K562 (cell line): ENCODE results near the gene DAGLA. TPM values are rescaled to one million over a fixed set of nuclear protein-coding genes. Genes with fewer than 3 reads are reported as not detected.

ENCODE experiments used
- AFF4 ChIP-seq: sonication (generic); formaldehyde crosslinking; IDR thresholded peaks from 2 replicates; pipeline ENCODE4 v1.8.0; 2023; ENCODE audit warnings: mild to moderate bottlenecking, missing genetic modification reagents
- ASH1L ChIP-seq: fragments of 450-650 bp; IDR thresholded peaks from 2 replicates; pipeline ENCODE4 v1.6.1; 2018; ENCODE audit warnings: borderline replicate concordance, mild to moderate bottlenecking, low read depth; ENCODE audit not compliant: partially characterized antibody
- DNMT1 ChIP-seq: fragments of 450-650 bp; IDR thresholded peaks from 2 replicates; pipeline ENCODE4 v1.6.1; 2016; ENCODE audit warnings: antibody characterized with exemption, mild to moderate bottlenecking
- E4F1 ChIP-seq: fragments of 250-450 bp; sonication (Bioruptor Pico); IDR thresholded peaks from 2 replicates; pipeline ENCODE4 v1.5.0; 2021; ENCODE audit warnings: mild to moderate bottlenecking, borderline replicate concordance
- FOXJ2 ChIP-seq: fragments of 200-800 bp; sonication (Bioruptor generic); IDR thresholded peaks from 2 replicates; pipeline ENCODE4 v1.6.1; 2016; ENCODE audit warnings: missing genetic modification characterization, missing compliant biosample characterization
- FOXP1 ChIP-seq: sonication (generic); formaldehyde crosslinking; IDR thresholded peaks from 2 replicates; pipeline ENCODE4 v1.8.0; 2022; ENCODE audit warnings: mild to moderate bottlenecking, missing genetic modification reagents
- MAX ChIP-seq: sonication (generic); formaldehyde crosslinking; IDR thresholded peaks from 2 replicates; pipeline ENCODE4 v1.9.0; 2022; ENCODE audit warnings: mild to moderate bottlenecking, missing genetic modification reagents
- MCM2 ChIP-seq: fragments of 450-650 bp; IDR thresholded peaks from 2 replicates; pipeline ENCODE4 v1.6.1; 2017; ENCODE audit warnings: low read depth, mild to moderate bottlenecking
- MTA2 ChIP-seq: fragments of 450-650 bp; IDR thresholded peaks from 2 replicates; pipeline ENCODE4 v1.6.1; 2016; ENCODE audit warnings: low read depth
- MTA3 ChIP-seq: fragments of 450-650 bp; formaldehyde crosslinking; IDR thresholded peaks from 2 replicates; pipeline ENCODE4 v1.6.1; 2017; ENCODE audit warnings: mild to moderate bottlenecking, borderline replicate concordance
- PCBP2 ChIP-seq: fragments of 200-400 bp; formaldehyde crosslinking; IDR thresholded peaks from 2 replicates; pipeline ENCODE4 v1.6.1; 2018; ENCODE audit warnings: low read length, low read depth, mild to moderate bottlenecking, moderate library complexity; ENCODE audit not compliant: poor library complexity, severe bottlenecking
- PHF21A ChIP-seq: fragments of 450-650 bp; IDR thresholded peaks from 2 replicates; pipeline ENCODE4 v1.6.1; 2017; ENCODE audit warnings: low read depth, borderline replicate concordance
- RBBP5 ChIP-seq: fragments of 200-600 bp; sonication (generic); IDR thresholded peaks from 2 replicates; pipeline ENCODE4 v1.6.1; 2012; ENCODE audit warnings: borderline replicate concordance, mild to moderate bottlenecking, low read length, control low read depth, inconsistent platforms; ENCODE audit not compliant: insufficient read depth, poor library complexity, severe bottlenecking
- RBM17 ChIP-seq: fragments of 200-400 bp; formaldehyde crosslinking; IDR thresholded peaks from 2 replicates; pipeline ENCODE4 v1.6.1; 2017; ENCODE audit warnings: low read depth, mild to moderate bottlenecking, low read length, borderline replicate concordance
- SAFB ChIP-seq: fragments of 200-400 bp; formaldehyde crosslinking; IDR thresholded peaks from 2 replicates; pipeline ENCODE4 v1.6.1; 2017; ENCODE audit warnings: low read depth, low read length, borderline replicate concordance
- STAT5B ChIP-seq: fragments of 250-450 bp; sonication (Bioruptor Pico); IDR thresholded peaks from 2 replicates; pipeline ENCODE4 v1.8.0; 2021; ENCODE audit warnings: mild to moderate bottlenecking, inconsistent platforms
- TARDBP ChIP-seq: fragments of 450-650 bp; IDR thresholded peaks from 2 replicates; pipeline ENCODE4 v1.6.1; 2016
- TSC22D4 ChIP-seq: fragments of 450-650 bp; IDR thresholded peaks from 2 replicates; pipeline ENCODE4 v1.6.1; 2016; ENCODE audit warnings: missing genetic modification characterization, missing biosample characterization, control low read depth
- ZBTB34 ChIP-seq: fragments of 250-450 bp; sonication (Bioruptor Pico); IDR thresholded peaks from 2 replicates; pipeline ENCODE4 v1.8.0; 2021; ENCODE audit warnings: mild to moderate bottlenecking, moderate library complexity
- ZNF561 ChIP-seq: fragments of 450-650 bp; formaldehyde crosslinking; conservative IDR thresholded peaks from 2 replicates; pipeline ENCODE4 v1.4.0; 2020; ENCODE audit warnings: mild to moderate bottlenecking, moderate library complexity
- ZNF766 ChIP-seq: fragments of 200-800 bp; sonication (Bioruptor generic); conservative IDR thresholded peaks from 2 replicates; pipeline ENCODE4 v1.6.1; 2016; ENCODE audit warnings: missing genetic modification characterization, missing compliant biosample characterization
- polyA plus RNA-seq, 8 experiments: library from polyadenylated mRNA; depleted of rRNA in 4 of 8; stranded (reverse) in 5 of 8; unstranded in 3 of 8; fragments of >200 nt; fragmentation: Nextera tagmentation in 2 of 8; fragmentation: Illumina TruSeq in 1 of 8; extraction: Ambion mirVana in 2 of 8; extraction: Trizol in 1 of 8; gene quantifications; 2 replicates each; pipeline versions ENCODE4 v1.2.1 to v1.2.3, GENCODE V29; 2011 to 2014; ENCODE audit warnings: inconsistent platforms in 1 of 8, missing spikeins in 1 of 8
- total RNA-seq, 7 experiments: library from RNA; depleted of rRNA in 6 of 7; stranded (reverse); fragments of >200 nt in 6 of 7; fragmentation: Illumina TruSeq in 2 of 7; extraction: Trizol in 2 of 7; gene quantifications; 2 replicates each; pipeline versions ENCODE4 v1.2.1 to v1.2.3, GENCODE V29; 2011 to 2021; ENCODE audit warnings: low replicate concordance in 1 of 7

Gene DAGLA
- total and polyA plus RNA-seq, 9 of the 15 experiments (the other 6 are each of a cell fraction or from before 2014, with no cell fraction given), result 0.03 to 0.16 (median 0.04) TPM; not detected in 4

GRCh38 chr11:61749591-61750217, 69.5 kb downstream of the DAGLA start (continued):
- TF ChIP-seq SAFB (no peak), ZNF766 (peak; percentile 54; the same call in 1 of the 2 replicates), PCBP2 (no peak), ZBTB34 (no peak), TARDBP (no peak), E4F1 (CRISPR knock-in tag) (no peak), FOXP1 (CRISPR knock-in tag) (no peak), DNMT1 (no peak), MTA3 (0 out of 2 replicates have a peak, but pooled peaks have one; percentile 32), AFF4 (no peak), MAX (no peak), RBM17 (no peak), ASH1L (no peak), FOXJ2 (tag) (no peak), PHF21A (peak; percentile 62; the same call in 1 of the 2 replicates), ZNF561 (CRISPR knock-in tag) (no peak), STAT5B (CRISPR knock-in tag) (no peak), MTA2 (peak; percentile 32; the same call in 1 of the 2 replicates), MCM2 (no peak), TSC22D4 (tag) (no peak), RBBP5 (peak; percentile 34)
